HG03097 (cell line): ENCODE data around the gene RMDN2.
"Not testable (repeated sequence)": the region's sequence is repeated elsewhere in the genome, so short reads cannot be mapped to it uniquely, and the experiment has no call there.

Source experiments
- ATAC-seq: cut with Tn5 transposase; IDR thresholded peaks from one replicate; pipeline ENCODE4 v1.9.1; 2021; ENCODE audit not compliant: unreplicated experiment, low FRiP score

RMDN2 gene

DNA sequence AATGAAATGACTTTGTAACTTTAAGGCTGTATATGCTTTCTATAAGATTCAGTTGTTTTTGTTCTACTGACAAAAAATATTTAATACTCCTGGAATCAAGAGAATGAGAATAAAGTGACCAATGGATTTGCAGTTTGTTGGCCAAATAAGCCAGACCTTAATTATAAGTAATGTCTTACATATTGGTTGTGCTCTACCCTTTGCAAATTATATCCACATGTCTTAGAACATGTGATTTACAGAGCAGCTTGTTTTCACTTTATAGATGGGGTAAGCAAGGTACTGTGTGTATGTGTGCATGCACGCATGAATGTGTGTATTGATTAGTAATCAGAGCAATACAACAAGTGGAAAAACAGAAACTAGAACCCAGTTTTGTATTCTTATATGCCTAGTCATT lies 59.1 kb downstream of the RMDN2 start:
- no peak for ATAC-seq

DNA sequence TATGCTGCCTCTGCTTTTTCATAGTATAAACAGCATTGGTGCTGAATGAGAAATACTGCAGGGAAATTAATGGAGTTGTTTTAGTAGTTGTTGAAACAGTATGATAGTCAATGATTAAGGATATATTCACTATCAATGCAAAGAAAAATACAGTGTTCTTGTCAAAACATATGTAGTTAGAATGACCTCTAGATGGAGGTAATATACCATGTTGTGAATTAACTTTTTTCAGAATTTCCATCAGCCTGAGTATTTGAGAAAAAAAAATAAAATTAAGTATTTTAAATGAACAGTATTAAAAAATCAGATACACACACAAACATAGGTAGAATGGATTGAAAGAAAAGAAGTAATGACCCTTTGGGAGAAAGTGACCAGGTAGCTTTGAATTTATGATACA lies 59.5 kb downstream of the RMDN2 start:
- ATAC-seq = no peak

DNA sequence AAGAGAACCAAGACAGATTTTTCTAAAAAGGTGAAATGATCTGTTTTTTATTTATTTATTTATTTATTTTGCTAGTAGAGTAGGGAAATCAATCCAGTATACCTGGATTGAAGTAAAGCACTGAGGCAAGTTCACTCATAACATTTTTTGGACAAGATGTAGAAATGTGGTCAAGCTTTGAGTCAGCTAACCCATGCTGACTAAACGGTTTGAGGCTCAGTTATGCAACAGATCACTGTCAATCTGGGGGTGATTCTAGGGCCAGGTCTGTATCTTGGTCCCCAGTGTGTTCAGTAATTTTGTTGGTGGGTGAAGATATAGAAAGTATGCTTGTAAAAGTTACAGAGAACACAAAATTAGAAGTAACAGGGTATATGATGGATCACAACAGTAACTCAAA lies 60.2 kb downstream of the RMDN2 start:
- ATAC-seq = no peak

DNA sequence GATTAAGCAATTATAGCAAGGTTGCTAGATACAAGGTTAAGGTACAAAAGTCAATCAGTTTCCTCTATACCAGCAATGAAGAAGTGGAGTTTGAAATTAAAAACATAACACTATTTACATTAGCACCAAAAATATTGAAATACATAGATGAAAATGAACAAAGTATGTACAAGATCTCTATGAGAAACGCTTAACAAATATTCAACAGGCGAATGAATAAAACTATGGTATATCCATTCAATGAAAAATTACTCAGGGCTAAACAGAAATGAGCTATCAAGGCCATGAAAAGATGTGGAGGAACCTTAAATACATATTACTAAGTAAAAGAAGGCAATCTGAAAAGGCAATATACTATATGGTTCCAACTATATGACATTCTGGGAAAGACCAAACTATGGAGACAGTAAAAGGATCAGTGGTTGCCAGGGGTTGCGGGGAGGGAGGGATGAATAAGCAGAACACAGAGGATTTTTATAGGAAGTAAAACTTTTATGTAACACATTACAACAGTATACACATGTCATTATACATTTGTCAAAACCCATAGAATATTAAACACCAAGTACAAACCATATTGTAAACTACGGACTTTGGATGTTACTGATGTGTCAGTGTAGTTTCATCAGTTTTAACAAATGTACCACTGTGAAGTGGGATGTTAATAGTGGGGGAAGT lies 62.1 kb downstream of the RMDN2 start:
- ATAC-seq = no peak

DNA sequence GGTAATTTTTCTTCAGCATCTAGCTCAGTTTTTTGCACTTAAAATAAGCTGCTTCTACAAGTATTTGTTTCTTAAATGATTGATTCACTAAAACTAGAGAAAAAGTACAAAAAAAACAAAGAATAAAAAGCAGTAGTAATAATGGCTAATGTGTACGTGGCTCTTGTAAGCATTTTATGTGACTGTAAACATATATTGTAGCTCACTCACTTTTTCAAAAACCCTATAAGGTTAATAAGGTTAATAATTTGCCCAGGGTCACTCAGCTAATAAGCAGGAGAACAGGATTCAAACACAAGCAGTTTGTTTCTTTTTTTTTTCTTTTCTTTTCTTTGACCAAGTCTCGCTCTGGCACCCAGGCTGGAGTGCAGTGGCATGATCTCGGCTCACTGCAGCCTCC lies 67.5 kb downstream of the RMDN2 start:
- no peak for ATAC-seq

DNA sequence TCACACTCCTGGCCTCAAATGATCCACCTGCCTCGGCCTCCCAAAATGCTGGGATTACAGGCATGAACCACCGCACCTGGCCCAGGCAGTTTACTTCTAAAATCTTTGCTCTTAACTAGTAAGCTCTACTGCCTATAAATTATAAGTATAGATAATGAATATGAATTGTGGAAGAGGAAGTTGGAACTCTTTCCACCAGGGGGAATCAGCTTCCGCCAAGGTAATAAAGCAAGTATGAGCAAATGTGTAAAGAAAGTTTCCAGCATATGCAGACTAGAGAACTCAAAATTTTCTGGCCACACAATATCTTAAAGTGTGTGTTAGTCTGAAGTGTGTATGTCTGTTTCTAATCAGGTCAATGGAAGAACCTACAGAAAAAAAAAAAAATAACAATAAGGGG lies 68.1 kb downstream of the RMDN2 start:
- ATAC-seq = no peak

DNA sequence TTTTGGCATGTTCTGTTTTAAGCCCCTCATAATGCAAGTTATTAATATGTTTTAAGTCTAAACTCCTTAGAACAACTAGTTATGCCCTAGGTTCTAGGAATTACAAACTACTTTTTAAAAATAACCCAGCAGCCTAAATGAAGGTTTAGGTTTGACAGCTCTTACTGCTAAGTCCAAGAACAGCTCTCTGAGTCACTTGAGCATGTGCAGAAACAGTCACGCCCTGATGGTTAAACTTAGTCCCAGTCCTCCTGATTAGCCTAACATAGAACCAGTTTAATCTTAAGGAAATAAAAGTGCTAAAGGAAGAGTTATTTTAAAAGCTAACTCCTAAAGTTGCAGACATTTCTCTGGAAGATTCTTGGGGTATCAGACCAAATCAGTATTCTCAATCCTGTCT lies 72.5 kb downstream of the RMDN2 start:
- ATAC-seq = no peak

DNA sequence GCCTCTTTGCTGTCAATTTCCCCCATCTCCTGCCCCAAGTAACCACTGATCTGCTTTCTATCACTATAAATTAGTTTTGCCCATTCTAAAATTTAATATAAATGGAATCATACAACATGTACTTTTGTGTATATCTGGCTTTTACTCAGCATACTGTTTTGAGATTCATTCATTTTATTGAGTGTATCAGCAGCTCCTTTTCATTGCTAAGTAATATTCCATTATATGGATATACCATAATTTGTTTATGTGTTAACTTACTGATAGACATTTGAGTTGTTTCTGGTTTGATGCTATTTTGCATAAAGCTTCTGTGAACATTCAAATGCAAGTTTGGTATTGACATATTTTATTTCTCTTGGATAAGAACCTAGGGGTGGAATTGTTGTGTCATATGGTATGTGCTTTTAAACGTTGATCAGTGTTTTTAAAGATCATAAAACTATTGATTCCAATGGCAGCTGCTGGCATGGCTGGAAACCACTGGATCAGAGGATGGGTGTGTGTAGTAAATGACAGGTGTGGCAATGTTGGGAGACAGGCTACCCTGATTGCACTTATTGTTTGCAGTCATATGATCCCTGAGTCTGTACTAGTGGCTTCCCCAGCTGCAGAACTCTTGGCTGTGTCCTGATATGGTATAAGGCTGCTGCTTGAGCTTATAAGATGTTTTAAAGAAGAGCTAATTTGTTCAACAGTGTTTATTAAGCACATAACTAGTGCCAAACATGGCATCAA lies 75.6 kb downstream of the RMDN2 start:
- no peak for ATAC-seq

DNA sequence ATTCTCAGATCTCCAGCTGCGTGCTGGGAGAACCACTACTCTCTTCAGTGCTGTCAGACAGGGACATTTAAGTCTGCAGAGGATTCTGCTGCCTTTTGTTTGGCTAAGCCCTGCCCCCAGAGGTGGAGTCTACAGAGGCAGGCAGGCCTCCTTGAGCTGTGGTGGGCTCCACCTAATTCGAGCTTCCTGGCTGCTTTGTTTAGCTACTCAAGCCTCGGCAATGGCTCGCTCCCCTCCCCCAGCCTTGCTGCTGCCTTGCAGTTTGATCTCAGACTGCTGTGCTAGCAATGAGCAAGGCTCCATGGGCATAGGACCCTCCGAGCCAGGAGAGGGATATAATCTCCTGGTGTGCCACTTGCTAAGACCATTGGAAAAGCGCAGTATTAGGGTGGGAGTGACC lies 85.1 kb downstream of the RMDN2 start:
- ATAC-seq = not testable (repeated sequence)

DNA sequence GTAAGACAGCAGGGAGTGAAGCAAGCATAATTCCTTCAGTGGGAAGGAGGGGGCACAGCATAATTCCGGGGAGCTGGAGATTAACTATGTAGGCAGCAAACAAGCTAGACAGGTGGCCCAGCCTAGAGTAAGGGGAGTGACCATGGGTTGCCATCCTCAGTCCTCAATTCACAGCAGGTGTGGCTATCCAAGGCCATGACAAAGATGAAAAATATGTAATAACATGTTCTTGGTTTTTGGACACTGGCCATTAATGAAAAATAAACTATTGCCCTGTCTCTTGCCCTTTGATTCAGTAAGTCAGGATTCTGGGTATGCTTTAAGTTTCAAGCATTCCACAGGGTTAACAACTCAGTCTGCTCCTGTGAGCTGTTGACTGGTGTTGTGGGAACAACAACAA lies 85.9 kb downstream of the RMDN2 start:
- no peak for ATAC-seq

DNA sequence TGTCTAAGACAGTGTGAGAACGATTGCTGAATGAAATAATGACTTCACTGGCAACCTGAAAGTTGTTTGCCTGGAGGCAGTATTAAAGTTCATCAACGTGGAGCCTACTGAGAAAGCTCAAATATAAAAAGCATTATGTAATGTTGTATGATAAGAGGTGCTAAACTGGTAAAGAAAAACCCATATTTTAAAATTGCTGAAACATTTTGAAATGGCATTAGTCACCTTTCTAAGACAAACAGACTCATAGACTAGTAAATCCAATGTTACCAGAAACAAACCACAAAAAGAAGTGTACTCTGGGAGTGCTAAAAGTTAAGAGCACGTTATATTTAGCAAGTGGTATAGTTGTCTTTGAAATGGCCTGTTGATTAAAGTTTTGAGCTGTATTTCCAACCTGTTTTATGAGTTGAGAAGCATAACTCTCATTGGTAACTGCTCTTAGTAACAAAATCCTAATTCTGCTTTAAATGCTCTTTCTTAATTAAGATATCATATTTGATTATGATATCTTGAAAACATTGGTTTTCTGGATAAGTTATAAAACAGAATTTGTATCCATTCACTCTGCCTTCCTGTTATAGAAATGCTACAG lies 88.2 kb downstream of the RMDN2 start:
- ATAC-seq = no peak

DNA sequence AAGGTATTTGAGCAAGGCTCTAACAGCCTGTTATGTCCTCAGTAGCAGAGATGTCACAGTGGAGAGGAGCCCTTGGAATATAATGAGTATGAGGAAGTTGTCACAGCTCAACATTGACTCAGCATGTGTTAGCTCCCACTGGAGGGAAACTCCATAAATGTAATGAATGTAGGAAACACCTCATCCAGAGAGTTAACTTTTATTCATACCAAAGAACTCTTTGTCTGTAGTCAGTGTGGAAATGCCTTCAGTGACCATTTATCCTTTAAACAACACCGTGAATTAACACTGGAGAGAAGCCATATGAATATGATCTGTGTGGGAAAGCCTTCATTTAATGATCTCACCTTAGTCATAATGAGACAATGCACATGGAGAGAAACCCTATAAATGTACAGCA lies 91.1 kb downstream of the RMDN2 start:
- no peak for ATAC-seq

DNA sequence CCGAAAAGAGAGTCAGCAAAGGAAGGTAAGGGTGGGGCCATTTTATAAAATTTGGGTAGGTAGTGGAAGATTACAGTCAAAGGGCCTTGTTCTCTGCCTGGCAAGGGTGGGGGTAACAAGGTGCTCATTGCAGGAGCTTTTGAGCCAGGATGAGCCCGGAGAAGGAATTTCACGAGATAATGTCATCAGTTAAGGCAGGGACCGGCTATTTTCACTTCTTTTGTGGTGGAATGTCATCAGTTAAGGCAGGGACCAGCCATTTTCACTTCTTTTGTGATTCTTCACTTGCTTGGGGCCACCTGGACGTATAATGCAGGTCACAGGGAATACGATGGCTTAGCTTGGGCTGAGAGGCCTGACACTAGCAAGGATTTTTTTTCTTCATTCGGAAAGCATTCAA lies 92.7 kb downstream of the RMDN2 start:
- no peak for ATAC-seq

DNA sequence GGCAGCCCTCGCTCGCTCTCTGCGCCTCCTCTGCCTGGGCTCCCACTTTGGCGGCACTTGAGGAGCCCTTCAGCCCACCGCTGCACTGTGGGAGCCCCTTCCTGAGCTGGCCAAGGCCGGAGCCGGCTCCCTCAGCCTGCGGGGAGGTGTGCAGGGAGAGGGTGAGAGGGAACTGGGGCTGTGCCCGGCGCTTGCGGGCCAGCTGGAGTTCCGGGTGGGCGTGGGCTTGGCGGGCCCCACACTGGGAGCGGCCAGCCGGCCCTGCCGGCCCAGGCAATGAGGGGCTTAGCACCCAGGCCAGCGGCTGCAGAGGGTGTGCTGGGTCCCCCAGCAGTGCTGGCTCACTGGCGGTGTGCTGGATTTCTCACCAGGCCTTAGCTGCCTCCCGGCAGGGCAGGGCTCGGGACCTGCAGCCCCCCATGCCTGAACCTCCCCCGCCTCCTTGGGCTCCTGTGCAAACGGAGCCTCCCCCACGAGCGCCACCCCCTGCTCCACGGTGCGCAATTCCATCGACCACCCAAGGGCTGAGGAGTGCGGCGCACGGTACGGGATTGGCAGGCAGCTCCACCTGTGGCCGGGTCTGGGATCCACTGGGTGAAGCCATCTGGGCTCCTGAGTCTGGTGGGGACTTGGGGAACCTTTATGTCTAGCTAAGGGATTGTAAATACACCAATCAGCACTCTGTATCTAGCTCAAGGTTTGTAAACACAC lies 95.4 kb downstream of the RMDN2 start:
- not testable (repeated sequence) for ATAC-seq

DNA sequence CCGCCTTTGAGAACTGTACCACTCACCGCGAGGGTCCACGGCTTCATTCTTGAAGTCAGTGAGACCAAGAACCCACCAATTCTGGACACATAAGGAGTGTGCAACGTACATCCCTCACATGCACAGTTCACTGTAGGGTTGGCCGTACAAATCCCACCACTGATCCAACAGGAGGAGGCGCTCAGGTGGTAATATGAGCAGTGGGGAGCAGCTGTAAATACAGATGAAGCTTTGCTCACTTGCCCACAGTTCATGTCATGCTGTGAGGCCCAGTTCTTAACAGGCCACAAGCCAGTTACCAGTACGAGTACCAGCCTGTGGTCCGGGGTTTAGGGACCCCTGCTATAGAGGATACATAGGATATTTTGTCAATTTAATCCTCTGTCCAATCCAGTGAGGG lies 96.5 kb downstream of the RMDN2 start:
- no peak for ATAC-seq

DNA sequence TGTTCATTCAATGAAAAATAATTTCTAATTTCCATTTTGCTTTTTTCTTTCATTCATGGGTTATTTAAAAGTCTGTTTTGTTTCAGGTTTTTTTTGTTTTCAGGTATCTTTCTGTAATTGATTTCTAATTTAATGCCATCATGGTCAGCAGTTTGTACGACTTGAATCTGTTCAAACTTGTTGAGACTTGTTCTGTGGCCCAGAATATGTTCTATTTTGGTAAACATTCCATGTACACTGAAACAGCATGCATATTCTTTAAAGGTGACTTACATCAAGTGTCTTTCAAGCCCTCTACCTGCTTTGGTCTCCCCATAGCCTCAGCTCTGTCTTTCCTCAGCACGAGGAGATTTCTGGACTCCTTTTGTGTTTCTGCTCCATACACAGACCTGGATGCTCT lies 101.8 kb downstream of the RMDN2 start:
- no peak for ATAC-seq

DNA sequence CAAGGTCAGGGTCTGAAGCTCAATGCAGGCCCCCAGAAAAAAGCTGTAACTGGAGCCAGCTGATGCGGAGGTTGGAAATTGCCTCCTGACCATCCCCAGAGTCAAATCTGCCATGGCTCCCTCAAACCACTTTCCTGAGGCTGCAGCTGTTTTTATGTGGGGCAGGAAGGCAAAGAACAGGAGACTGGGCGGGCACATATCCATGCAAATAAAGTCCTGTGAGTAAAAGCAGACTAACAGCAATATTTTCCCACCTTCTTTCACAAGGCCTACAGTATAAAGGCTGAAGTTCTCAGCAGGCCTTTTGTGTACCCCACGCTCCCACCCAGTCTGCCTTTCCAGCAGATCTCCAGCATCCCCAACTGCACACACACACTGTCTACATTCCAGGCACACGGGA lies 103.7 kb downstream of the RMDN2 start:
- no peak for ATAC-seq

DNA sequence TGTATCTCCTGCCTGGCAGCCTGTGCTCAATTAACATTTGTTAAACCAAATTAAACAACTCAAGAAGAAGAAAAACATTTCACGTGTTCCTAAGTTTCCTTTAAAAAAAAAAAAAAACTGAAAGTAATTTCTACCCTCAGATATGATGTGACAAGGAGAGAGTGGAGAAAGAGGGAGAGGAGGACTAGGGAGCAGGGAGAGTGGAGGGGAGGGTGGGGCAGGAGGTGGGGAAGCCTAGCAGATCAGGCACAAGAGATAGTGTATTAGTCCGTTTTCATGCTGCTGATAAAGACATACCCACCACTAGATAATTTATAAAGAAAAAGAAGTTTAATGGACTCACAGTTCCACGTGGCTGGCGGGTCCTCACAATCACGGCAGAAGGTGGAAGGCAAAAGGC lies 104.4 kb downstream of the RMDN2 start:
- no peak for ATAC-seq

DNA sequence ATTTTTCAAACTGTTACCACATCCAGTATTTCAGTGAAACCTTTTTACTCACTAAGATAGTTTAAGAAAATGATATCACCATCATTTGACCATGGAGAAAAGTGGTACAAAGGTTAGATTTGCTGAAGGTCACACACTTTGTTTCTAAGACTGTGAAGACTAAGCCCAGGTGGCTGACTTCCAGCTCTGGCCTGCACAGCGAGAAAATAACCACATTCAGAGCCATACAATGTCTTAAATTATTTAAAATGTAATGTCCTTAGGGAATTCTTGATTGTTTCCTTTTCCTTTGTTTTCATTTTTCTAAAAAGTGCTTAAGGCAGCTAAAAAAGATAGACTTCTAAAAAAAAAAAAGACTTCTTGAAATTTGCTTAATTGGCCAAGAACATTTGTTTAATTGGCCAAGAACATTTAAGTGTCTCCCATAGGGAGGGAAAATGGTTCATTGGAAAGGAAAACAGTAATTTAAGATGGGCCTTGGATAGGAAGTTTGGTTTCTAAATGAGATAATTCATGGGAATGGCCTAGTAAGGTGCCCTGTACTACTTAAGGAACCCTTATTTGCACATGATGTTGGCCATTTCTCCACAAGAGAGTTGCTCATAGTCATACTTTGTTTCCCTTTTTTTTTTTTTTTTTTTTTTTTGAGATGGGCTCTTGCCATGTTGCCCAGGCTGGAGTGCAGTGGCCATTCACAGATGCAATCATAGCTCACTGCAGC lies 105.7 kb downstream of the RMDN2 start:
- ATAC-seq = no peak

DNA sequence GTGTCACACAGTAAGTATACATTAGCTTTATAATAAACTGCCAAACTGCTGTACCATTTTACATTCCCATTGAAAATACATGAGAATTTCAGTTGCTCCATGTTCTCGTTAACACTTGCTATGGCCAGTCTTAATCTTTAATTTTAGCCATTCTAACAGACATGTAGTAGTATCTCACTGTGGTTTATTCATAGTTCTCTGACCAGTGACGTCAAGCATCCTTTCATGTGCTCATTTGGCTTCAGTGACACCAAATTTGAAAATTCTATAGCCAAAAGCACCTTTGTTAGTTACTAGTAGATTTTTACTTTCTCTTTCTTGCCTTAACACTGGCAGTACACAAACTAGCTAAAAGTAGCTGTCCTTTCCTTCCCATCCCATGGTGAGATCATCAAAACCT lies 107.9 kb downstream of the RMDN2 start:
- no peak for ATAC-seq

DNA sequence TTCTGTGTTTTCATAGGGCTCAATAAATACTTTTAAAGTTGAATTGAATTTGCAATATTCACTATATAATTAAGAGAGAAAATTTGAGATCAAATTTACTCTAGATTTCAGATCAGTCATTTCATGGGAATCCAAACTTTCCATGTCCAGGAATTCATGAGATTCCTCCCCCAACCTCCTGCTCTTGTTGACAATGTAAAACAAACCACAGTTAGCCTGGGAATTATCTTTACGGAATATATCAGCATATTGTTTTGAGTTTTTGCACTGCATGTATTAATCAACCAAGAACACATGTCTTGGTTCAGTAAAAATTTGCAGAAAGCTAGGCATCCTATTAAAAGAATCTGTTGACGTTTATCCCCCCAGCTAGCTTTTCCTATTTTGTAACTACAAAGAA lies 108.6 kb downstream of the RMDN2 start:
- ATAC-seq = no peak
